ENCODE results near the gene LGALS7B.
"Not testable (repeated sequence)": the region's sequence is repeated elsewhere in the genome, so short reads cannot be mapped to it uniquely, and the experiment has no call there.

- TF ChIP-seq POLR2A (IDR thresholded peaks at IDR 0.05; ENCODE audit: low read depth, low read length); CTCF (conservative IDR thresholded peaks at IDR 0.05; ENCODE audit: low read depth, low read length); NFE2L2 (IDR thresholded peaks at IDR 0.05; ENCODE audit: low read depth, low read length); ELK1 (IDR thresholded peaks at IDR 0.05; ENCODE audit: borderline replicate concordance, low read depth, low read length); MXI1 (IDR thresholded peaks at IDR 0.05; ENCODE audit: borderline replicate concordance, low read depth, low read length); MAZ (IDR thresholded peaks at IDR 0.05; ENCODE audit: borderline replicate concordance, low read depth, low read length); FOS (IDR thresholded peaks at IDR 0.05; ENCODE audit: low read depth, low read length): not testable (repeated sequence)
Measured at GRCh38 chr19:38754196-38754595, 34.8 kb upstream of the LGALS7B start.
